ENCODE data around the gene TCAIM. TPM values are rescaled to one million over a fixed set of nuclear protein-coding genes. Genes with fewer than 3 reads are reported as not detected.
"Not testable (repeated sequence)": the region's sequence is repeated elsewhere in the genome, so short reads cannot be mapped to it uniquely, and the experiment has no call there.

Gene TCAIM
- total RNA-seq, 1 experiment from 2014 or later = 18.4 TPM

DNA sequence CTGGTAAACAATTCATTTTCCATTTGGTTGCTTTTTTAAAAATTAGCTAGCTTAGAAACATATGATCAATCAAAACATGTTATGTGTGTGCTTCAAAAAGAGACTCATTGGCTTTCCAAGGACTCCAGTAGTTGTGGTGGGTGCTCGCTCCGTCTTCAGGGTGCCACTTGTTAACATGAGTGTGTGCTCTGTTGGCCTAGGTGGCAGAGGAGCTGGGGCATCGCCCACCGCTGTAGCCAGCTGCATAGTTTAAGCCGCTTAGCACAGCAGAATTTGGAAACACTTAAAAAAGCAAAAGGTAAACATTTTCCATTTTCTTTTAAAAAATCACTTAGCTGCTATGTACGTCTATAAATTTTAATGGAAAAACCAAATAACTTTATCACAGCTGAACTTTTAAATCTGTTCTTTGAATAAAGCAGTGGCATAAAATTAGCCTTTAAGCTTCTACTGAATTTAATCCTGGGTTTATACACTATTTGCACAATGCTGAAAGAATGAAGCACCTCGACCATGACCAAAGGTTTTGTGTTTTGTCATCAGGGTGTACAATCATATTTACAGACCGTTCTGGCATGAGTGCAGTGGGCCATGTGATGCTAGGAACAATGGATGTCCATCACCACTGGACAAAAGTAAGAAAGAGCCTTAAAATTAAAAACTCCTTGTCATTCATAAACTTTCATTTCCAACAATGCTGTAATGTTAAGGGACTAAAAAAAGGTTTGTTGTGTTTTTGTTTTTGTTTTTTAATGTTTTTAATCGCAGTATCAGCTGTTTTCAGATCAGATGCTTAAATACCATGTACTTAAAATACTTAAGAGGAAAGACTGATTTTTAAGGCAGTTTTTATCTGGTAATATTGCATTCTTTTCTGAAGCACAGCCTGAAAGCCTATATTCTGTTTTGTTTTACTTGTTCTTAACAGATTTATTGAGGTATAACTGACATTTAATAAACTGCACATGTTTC is 57.9 kb downstream of the TCAIM start:
- intact Hi-C loops (cut with micrococcal nuclease) = no loop called here
- Histone ChIP-seq H3K4me3 (replicated peaks in 1 of 2; ENCODE audit: low read depth in 1 of 2, low read length in 2 of 2) (no peak overlapping the region), H3K27ac (ENCODE audit: low read depth, low read length) (no peak overlapping the region), H3K9me3 (ENCODE audit: control insufficient read depth in 1 of 2, insufficient read depth in 1 of 2, low read depth in 1 of 2, low read length in 2 of 2) (no peaks in the 10 kb centered on the region), H3K4me2 (ENCODE audit: low read length) (no peak overlapping the region), H3K79me2 (ENCODE audit: insufficient read depth, low read length) (no peaks in the 10 kb centered on the region), H3K9ac (ENCODE audit: low read length) (no peak overlapping the region), H4K20me1 (ENCODE audit: insufficient read depth) (no peaks in the 10 kb centered on the region), H3K4me1 (ENCODE audit: control insufficient read depth in 1 of 2, insufficient read depth in 2 of 2, low read length in 2 of 2) (no peaks in the 10 kb centered on the region), H3K27me3 (ENCODE audit: insufficient read depth, low read length) (no peaks in the 10 kb centered on the region), H3K9me2 (ENCODE audit: insufficient read depth) (no peaks in the 10 kb centered on the region), H2AFZ (ENCODE audit: low read depth, low read length, poor library complexity, severe bottlenecking) (no peak overlapping the region), H3K36me3 (ENCODE audit: control insufficient read depth in 1 of 2, insufficient read depth in 2 of 2, low read length in 2 of 2) (no peaks in the 10 kb centered on the region)
- ATAC-seq = no peak
- BruUV-seq (replicated peaks) = no TSS peak
- ChIA-PET RAD21 (ENCODE audit: low non-redundant PET in 1 of 2, low total read pairs in 2 of 2, uncharacterized antibody in 2 of 2, unreplicated experiment in 2 of 2) (no interaction called here), POLR2A (no interaction called here), CTCF (no interaction called here)
- TF ChIP-seq ELF1 (IDR thresholded peaks at IDR 0.05; ENCODE audit: borderline replicate concordance, low read depth) = no peak
- no peak for TF ChIP-seq EZH2 (IDR thresholded peaks at IDR 0.05)
- TF ChIP-seq, protein P1, sequence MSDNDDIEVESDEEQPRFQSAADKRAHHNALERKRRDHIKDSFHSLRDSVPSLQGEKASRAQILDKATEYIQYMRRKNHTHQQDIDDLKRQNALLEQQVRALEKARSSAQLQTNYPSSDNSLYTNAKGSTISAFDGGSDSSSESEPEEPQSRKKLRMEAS (IDR thresholded peaks at IDR 0.05) = no peak
- no peak for TF ChIP-seq YY1 (IDR thresholded peaks at IDR 0.05; ENCODE audit: extremely low read depth, insufficient replicate concordance, low read depth, low read length)
- no peak for TF ChIP-seq ZNF274 (IDR thresholded peaks at IDR 0.05; ENCODE audit: low read depth, low read length)
- TF ChIP-seq RAD21 (IDR thresholded peaks at IDR 0.05; ENCODE audit: low read depth) = no peak
- no peak for TF ChIP-seq EZH2phosphoT487 (IDR thresholded peaks at IDR 0.05; ENCODE audit: borderline replicate concordance)
- no peak for DNase-seq (ENCODE audit: low read depth, low spot score)

DNA sequence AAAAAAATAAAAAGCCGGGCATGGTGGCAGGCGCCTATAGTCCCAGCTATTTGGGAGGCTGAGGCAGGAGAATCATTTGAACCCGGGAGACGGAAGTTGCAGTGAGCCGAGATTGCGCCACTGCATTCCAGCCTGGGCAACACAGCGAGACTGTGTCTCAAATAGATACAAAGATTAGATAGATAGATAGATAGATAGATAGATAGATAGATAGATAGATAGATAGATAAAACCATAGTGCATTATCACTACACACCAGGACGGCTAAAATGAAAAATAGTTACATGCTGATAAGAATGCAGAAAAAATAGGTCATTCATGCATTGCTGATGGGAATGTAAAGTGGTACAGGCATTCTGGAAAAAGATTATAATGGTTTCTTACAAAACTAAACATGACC is 59.7 kb downstream of the TCAIM start:
- RAD21 ChIA-PET (ENCODE audit: low non-redundant PET in 1 of 2, low total read pairs in 2 of 2, uncharacterized antibody in 2 of 2, unreplicated experiment in 2 of 2); H3K9me2 ChIP-seq (ENCODE audit: insufficient read depth); H3K27ac ChIP-seq (ENCODE audit: low read depth, low read length); H3K36me3 ChIP-seq (ENCODE audit: control insufficient read depth in 1 of 2, insufficient read depth in 2 of 2, low read length in 2 of 2); DNase-seq (ENCODE audit: low read depth, low spot score); BruUV-seq (replicated peaks); ATAC-seq; H2AFZ ChIP-seq (ENCODE audit: low read depth, low read length, poor library complexity, severe bottlenecking); H4K20me1 ChIP-seq (ENCODE audit: insufficient read depth); intact Hi-C loops (cut with micrococcal nuclease); H3K4me1 ChIP-seq (ENCODE audit: control insufficient read depth in 1 of 2, insufficient read depth in 2 of 2, low read length in 2 of 2); H3K9me3 ChIP-seq (ENCODE audit: control insufficient read depth in 1 of 2, insufficient read depth in 1 of 2, low read depth in 1 of 2, low read length in 2 of 2); H3K9ac ChIP-seq (ENCODE audit: low read length); CTCF ChIA-PET; POLR2A ChIA-PET; H3K79me2 ChIP-seq (ENCODE audit: insufficient read depth, low read length); H3K4me2 ChIP-seq (ENCODE audit: low read length); H3K27me3 ChIP-seq (ENCODE audit: insufficient read depth, low read length); H3K4me3 ChIP-seq (replicated peaks in 1 of 2; ENCODE audit: low read depth in 1 of 2, low read length in 2 of 2): not testable (repeated sequence)

Measured in HCT116 (cell line).